ENCODE data around the gene CCRL2.
A peak's percentile ranks its signal among the peaks of the same experiment; 100 is the strongest.

Gene CCRL2

GRCh38 chr3:46406788-46407611, at the start of gene CCRL2, which contains the start of gene CCR5AS:
CCRL2 (plus strand) TSS chr3:46407259; CDS start chr3:46408080, 821 bp downstream.
CCR5AS (minus strand) TSS chr3:46407066.
- DNase-seq, result peak; percentile 95

- DNase-seq, result no peak
Measured at GRCh38 chr3:46358466-46358865, 48.6 kb upstream of the CCRL2 start.

- DNase-seq, result no peak
Measured at GRCh38 chr3:46359733-46360493, 47.1 kb upstream of the CCRL2 start.

- DNase-seq, result peak; percentile 50
Measured at GRCh38 chr3:46360907-46361306, 46.2 kb upstream of the CCRL2 start.

GRCh38 chr3:46361408-46362283, 45.4 kb upstream of the CCRL2 start:
- DNase-seq, result peak; percentile 58

GRCh38 chr3:46365041-46365440, 42.0 kb upstream of the CCRL2 start:
- no peak for DNase-seq

GRCh38 chr3:46365737-46366524, 41.1 kb upstream of the CCRL2 start:
- DNase-seq, result no peak

- no peak for DNase-seq
Measured at GRCh38 chr3:46367811-46368210, 39.2 kb upstream of the CCRL2 start.

- peak; percentile 93 for DNase-seq
Measured at GRCh38 chr3:46368569-46368968, 38.5 kb upstream of the CCRL2 start.

- DNase-seq, result no peak
Measured at GRCh38 chr3:46369151-46369550, 37.9 kb upstream of the CCRL2 start.

GRCh38 chr3:46369675-46370132, 37.4 kb upstream of the CCRL2 start:
- no peak for DNase-seq

- DNase-seq, result no peak
Measured at GRCh38 chr3:46370839-46371518, 36.1 kb upstream of the CCRL2 start, which contains the start of gene CCR5. CCR5 (plus strand) TSS chr3:46370946; CDS start chr3:46372903, 1,957 bp downstream.

GRCh38 chr3:46371519-46372340, 35.3 kb upstream of the CCRL2 start:
- no peak for DNase-seq

- peak; percentile 74 for DNase-seq
Measured at GRCh38 chr3:46372492-46373359, 34.3 kb upstream of the CCRL2 start.

- DNase-seq, result no peak
Measured at GRCh38 chr3:46374755-46375154, 32.3 kb upstream of the CCRL2 start.

GRCh38 chr3:46375218-46375617, 31.8 kb upstream of the CCRL2 start:
- DNase-seq, result no peak

- no peak for DNase-seq
Measured at GRCh38 chr3:46375814-46376213, 31.2 kb upstream of the CCRL2 start.

GRCh38 chr3:46378426-46378942, 28.6 kb upstream of the CCRL2 start:
- peak; percentile 86 for DNase-seq

All from OCI-M1 (cell line).